ENCODE data around the gene KHDC1L.

DNA sequence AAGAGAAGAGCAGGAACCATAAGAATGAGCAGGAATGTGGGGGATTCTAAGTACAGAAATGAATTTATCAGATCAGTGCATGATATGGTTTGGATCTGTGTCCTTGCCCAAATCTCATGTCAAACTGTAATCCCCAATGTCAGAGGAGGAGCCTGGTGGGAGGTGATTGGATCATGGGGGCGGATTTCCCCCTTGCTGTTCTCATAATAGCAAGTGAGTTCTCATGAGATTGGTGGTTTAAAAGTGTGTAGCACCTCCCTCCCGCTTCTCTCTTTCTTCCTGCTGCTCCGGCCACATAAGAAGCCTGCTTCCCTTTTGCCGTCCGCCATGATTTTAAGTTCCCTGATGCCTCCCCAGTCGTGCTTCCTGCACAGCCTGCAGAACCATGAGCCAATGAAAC lies 49.2 kb downstream of the KHDC1L start:
- TF ChIP-seq POLR2A (IDR thresholded peaks at IDR 0.05; ENCODE audit: low read depth, low read length) (no peak), RAD21 (IDR thresholded peaks at IDR 0.05; ENCODE audit: low read length) (no peak), RCOR1 (IDR thresholded peaks at IDR 0.05; ENCODE audit: insufficient replicate concordance, low read length) (no peak), FOS (IDR thresholded peaks at IDR 0.05; ENCODE audit: low read depth, low read length) (no peak), CEBPB (IDR thresholded peaks at IDR 0.05; ENCODE audit: low read depth, low read length) (no peak), ELK1 (IDR thresholded peaks at IDR 0.05; ENCODE audit: borderline replicate concordance, low read depth, low read length) (no peak), NFE2L2 (IDR thresholded peaks at IDR 0.05; ENCODE audit: low read depth, low read length) (no peak), MXI1 (IDR thresholded peaks at IDR 0.05; ENCODE audit: borderline replicate concordance, low read depth, low read length) (no peak)
- TF ChIP-seq, protein P1, sequence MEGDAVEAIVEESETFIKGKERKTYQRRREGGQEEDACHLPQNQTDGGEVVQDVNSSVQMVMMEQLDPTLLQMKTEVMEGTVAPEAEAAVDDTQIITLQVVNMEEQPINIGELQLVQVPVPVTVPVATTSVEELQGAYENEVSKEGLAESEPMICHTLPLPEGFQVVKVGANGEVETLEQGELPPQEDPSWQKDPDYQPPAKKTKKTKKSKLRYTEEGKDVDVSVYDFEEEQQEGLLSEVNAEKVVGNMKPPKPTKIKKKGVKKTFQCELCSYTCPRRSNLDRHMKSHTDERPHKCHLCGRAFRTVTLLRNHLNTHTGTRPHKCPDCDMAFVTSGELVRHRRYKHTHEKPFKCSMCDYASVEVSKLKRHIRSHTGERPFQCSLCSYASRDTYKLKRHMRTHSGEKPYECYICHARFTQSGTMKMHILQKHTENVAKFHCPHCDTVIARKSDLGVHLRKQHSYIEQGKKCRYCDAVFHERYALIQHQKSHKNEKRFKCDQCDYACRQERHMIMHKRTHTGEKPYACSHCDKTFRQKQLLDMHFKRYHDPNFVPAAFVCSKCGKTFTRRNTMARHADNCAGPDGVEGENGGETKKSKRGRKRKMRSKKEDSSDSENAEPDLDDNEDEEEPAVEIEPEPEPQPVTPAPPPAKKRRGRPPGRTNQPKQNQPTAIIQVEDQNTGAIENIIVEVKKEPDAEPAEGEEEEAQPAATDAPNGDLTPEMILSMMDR (conservative IDR thresholded peaks at IDR 0.05; ENCODE audit: low read depth, low read length), result no peak

All from IMR-90 (cell line).